LHCN-M2 (cell line): Measurements from ENCODE around the gene MBOAT1. TPM values are rescaled to one million over a fixed set of nuclear protein-coding genes. Genes with fewer than 3 reads are reported as not detected.

Experiments
- total RNA-seq: library from RNA; depleted of rRNA; stranded (reverse); fragments of >200 nt; gene quantifications from 2 replicates; pipeline ENCODE4 v1.2.3, GENCODE V29; 2014; rRNA removed

Gene MBOAT1
- total RNA-seq, 1 experiment from 2014 or later: 3.3 TPM

Other genes starting within 250 kb of the MBOAT1 start
- gene E2F3, start 189.4 kb upstream of the MBOAT1 start, total RNA-seq: 7.1 and 7.6 TPM in 2 replicates